GM21367 (cell line): ENCODE measurements around the gene LYRM2.

Experiments used
- ATAC-seq: cut with Tn5 transposase; IDR thresholded peaks from one replicate; pipeline ENCODE4 v1.9.1; 2021; ENCODE audit not compliant: unreplicated experiment

LYRM2 gene

DNA sequence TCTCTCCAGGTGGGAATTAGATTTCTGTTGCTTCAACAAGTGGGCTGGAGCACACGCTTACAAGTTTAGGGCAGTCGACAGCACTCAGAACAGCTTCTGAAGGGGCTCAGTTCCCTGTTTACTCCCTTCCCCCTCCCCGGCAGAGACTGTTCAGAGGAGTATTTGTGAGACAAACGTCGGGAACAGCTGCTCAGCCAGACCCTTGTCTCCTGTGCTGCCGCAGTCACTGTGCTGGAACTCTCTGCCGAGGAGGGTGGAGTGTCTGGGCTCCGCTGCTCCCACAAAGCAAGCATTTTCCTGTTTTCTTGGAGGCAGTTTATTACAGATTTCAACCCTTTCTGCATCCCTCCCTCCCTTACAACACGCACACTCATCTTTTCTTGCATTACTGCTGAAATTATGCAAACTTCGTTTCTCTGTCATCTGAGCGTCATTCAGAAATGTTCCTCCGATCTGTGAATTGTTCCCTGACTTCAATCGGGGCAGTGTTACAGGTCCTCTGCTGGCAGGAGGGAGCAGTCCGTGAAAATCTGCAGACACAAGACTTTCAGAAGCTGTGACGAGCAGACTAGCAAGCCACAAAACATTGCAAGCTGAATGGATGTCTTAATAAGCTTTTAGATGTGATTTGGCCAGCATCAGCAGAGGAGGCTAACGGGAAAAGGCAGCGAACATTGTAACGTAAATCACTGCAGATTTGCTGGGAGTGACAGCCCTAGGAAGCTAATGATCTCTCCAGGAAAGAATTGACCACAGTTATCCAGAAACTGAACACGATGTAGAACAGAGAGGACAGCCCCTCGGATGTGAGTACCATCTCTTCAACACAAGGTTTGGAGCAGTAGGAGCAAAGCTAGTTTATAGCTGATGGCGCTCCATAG is 76.2 kb downstream of the LYRM2 start:
- no peak for ATAC-seq

DNA sequence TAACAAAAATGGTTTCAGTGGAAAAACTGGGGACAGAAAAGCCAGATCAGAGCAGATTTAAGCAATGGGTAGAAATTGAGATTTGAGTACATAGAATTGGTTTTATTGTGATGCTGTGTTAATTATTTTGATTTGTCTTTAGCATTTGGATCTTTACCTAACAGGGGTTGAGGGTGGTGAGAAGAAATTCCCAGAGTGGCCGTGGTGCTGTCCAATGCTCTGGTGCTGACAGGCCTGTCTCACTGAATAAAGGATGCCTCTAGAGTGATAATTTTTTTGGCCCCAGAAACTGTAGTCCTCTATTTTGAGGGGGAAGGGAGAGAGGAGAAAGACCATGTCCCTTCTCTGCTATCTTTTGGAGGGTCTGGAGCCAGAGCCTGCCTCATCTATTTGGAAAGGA is 79.1 kb downstream of the LYRM2 start:
- no peak for ATAC-seq

DNA sequence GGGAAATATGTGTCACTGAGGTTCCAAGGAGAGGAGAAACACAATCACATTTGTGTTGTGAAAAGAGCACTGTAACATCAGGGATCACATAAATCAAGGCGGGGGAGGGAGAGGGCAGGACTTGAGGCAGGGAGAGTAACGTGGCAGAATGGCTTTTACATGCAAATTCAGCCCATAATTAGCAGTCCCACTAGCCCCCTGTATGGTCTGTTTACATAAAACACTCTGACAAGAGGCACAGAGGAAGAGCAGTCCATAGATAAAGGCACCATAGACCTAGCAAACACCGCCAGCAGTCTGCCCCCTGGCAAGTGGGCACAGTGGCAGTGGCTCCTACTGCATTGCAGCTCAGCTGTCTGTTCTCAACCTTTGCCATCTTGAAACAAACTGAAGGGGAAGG is 82.7 kb downstream of the LYRM2 start:
- no peak for ATAC-seq

DNA sequence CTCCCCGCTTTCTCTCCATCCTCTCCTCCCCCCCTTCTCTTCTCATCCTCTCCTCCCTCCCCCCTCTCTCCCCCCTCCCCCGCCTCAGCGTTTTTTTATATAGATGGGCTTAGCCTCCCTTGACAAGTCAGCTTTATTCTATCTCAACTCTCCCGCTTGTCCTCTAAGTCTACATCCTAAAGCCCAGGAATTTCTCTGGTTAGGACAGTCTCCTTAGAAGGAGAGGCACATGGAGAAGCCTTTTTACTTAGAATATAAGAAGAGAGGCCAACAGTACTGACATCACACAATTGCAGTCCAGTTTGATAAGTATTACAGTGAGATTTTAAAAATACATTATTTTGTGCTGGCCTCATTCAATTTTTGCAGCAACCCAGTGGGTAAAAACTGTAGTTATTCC is 83.5 kb downstream of the LYRM2 start:
- ATAC-seq: no peak

DNA sequence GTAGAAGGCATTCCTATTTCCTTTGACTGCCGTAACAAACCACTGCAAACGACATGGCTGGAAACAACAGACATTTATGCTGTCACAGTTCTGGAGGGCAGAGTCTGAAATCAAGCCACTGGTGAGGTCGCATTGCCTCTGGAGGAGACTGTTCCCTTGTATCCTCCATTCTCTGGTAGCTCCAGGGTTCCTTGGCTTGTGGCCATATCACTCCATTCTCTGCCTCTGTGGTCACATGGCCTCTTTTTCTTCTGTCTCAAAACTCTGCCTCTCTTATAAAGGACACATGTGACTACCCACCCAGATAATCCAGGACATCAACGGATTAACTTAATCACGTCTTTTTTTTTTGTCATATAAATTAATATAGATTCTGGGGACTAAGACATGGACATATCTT is 84.4 kb downstream of the LYRM2 start:
- ATAC-seq: no peak

GRCh38 chr6:89553431-89553830 is 85.1 kb downstream of the LYRM2 start:
- ATAC-seq: no peak

DNA sequence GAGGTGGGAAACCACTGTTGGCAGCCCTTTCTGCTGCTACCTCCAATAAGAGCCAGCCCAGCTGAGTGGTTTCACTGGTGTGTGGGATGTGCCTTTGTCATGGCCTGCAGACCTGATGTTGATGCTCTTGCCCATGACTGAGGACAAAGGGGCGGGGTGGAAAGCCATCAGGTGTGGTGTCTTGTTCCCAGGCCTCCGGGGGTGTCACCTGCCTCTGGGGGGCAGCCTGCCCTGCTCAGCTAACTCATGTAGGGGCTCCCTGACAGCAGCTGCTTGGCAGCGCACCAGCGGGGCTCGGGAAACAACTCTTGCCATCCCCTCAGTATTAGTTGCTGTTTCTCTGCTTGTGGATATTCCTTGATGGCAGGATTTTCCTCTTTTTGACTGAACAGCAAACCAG is 91.3 kb downstream of the LYRM2 start:
- no peak for ATAC-seq

DNA sequence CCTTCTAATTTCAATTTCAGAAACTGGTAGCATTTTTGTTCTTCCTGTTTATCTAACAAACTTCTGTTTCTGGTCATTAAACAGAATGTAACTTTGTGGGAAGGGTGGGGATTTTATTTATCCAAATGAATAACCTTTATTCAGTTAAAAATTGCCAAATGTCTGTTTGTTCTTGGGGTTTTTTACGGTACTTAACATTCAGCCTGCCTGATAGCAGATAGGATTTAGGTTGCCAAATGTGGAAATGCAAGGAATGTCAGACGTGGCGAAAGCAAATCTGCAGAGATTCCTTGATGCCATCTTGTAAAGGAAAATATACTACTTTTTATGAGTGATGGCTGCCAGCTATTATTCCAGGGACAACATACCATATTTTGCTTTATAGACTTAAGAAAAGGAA is 95.7 kb downstream of the LYRM2 start:
- no peak for ATAC-seq

DNA sequence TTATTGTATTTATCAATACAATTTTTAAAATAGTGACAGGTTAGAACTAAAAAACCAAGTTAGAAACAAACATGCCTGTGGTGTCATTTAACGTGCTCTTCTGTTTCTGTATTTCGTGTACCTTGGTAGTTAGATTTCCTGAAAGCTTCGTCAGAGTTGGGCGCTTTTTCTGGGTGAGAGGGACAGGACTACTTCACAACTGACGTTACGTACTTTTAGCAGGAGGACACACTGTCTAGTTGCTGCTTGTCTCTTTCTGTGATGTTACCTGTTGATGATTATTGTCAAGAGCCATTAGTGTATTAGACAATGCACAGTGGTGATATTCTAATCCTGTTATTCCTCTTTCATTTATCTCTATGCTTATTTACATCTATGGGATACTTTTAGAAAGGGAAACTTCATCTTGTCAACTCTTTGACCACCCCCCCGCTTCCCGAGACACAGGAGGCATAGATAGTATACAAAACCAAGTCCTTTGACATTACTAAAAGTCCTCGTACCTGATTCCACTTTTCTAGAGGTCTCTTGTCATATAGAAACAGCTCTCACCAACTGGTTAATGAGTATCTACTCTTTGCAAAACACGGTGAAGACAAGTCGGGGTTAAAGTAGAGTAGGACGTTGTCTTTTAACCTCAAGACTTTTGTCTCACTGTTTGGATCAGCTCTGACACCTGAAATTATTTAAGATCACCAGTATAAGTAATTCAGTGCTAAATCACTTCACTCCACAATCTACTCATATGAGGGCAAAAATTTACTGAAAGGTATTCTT is 96.3 kb downstream of the LYRM2 start:
- ATAC-seq: no peak

- no peak for ATAC-seq
Observed at GRCh38 chr6:89539779-89540178, 98.8 kb downstream of the LYRM2 start.

GRCh38 chr6:89536231-89536630 is 102.3 kb downstream of the LYRM2 start:
- no peak for ATAC-seq

- no peak for ATAC-seq
Observed at GRCh38 chr6:89530982-89531381, 107.6 kb downstream of the LYRM2 start.

GRCh38 chr6:89528866-89529265 is 109.7 kb downstream of the LYRM2 start:
- ATAC-seq: no peak

GRCh38 chr6:89527634-89528033 is 110.9 kb downstream of the LYRM2 start:
- no peak for ATAC-seq

DNA sequence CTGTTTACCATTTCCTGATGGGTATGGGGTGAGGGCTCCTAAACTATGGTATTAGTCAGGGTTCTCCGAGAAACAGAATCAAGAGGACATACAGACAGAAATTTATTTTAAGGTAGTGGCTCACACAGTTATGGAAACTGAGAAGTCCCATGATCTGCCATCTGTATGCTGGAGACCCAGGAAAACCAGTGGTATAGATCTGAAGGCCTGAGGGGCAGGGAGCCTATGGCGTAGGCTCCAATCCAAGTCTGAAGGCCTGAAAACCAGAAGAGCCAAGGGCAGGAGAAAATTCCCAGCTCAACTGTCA is 112.0 kb downstream of the LYRM2 start:
- ATAC-seq: no peak

- ATAC-seq: no peak
Observed at GRCh38 chr6:89525786-89526562, 112.6 kb downstream of the LYRM2 start.

DNA sequence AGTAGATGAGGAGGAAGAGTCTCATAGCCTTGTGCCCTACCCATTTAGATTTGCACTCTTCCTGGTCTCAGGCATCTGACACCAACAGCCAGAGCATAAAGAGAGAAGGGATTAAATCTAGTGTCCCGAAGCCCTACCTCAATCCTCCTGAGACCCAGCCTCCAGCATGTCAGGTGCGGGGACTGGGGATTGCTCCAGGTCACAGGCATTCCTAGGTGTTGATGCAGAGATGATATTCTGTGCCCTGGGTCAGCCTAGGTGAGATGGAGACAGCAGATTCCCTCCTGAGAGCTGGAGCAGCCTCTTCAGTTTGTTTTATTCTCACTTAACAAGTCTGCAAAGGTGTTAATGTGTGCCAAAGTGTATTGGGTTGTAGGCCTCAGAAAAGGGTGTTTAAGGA is 115.8 kb downstream of the LYRM2 start:
- ATAC-seq: no peak

- no peak for ATAC-seq
Observed at GRCh38 chr6:89520736-89521135, 117.8 kb downstream of the LYRM2 start.

DNA sequence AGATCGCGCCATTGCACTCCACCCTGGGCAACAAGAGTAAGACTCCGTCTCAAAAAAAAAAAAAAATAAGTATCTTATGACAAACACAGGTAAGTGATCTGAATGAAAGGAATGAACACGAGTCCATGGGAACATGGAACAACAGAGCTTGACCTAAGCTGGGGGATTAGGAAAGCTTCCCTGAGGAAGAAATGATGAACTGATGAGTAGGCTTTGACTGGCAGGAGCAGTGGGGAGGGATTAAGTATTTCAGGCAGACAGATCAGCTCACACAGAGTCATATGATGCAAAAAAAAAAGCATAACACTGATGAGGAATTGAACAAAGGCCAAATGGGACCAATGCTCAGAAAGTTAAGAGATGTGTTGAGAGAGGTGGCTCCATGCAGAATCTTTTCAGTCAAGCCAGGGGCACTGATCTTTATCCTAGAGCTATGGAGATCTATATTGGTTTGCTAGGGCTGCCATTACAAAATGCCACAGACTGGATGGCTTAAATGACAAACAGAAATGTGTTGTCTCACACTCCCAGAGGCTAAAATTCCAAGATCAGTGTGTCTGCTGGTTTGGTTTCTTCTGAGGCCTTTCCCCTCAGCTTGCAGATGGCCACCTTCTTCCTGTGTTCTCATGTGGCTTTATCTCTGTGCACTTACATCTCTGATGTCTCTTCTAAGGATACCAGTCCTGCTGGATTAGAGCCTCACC is 120.0 kb downstream of the LYRM2 start:
- ATAC-seq: no peak
